Measurements from ENCODE around the gene MYCBP.

GRCh38 chr1:38860454-38860795, 12.7 kb downstream of the MYCBP start:
- TF ChIP-seq CTCF (IDR thresholded peaks at IDR 0.05) (no peak), REST (IDR thresholded peaks at IDR 0.05; ENCODE audit: insufficient read depth in 1 of 2, low read depth in 2 of 2, low read length in 1 of 2) (no peak)
